ENCODE measurements around the gene MIPOL1.

Gene MIPOL1

GRCh38 chr14:37417151-37417550 is 219.4 kb downstream of the MIPOL1 start:
- no peak overlapping the region for H3K4me3 ChIP-seq (ENCODE audit: low read depth, low read length)
- TF ChIP-seq MYC (IDR thresholded peaks at IDR 0.05; ENCODE audit: low read depth, low read length) (no peak), POLR2A (IDR thresholded peaks at IDR 0.05; ENCODE audit: extremely low read depth, insufficient read length) (no peak), CTCF (IDR thresholded peaks at IDR 0.05; ENCODE audit: low read depth, low read length) (no peak), MAX (IDR thresholded peaks at IDR 0.05; ENCODE audit: low read depth, low read length) (no peak)
- DNase-seq (ENCODE audit: low read depth): no peak

- TF ChIP-seq POLR2A (IDR thresholded peaks at IDR 0.05; ENCODE audit: extremely low read depth, insufficient read length): no peak
- no peak for TF ChIP-seq CTCF (IDR thresholded peaks at IDR 0.05; ENCODE audit: low read depth, low read length)
- TF ChIP-seq MAX (IDR thresholded peaks at IDR 0.05; ENCODE audit: low read depth, low read length): no peak
- no peak for TF ChIP-seq MYC (IDR thresholded peaks at IDR 0.05; ENCODE audit: low read depth, low read length)
- DNase-seq (ENCODE audit: low read depth): no peak
- H3K4me3 ChIP-seq (ENCODE audit: low read depth, low read length): no peak overlapping the region
Measured at GRCh38 chr14:37417833-37418232, 220.1 kb downstream of the MIPOL1 start.

- TF ChIP-seq MAX (IDR thresholded peaks at IDR 0.05; ENCODE audit: low read depth, low read length) (no peak), POLR2A (IDR thresholded peaks at IDR 0.05; ENCODE audit: extremely low read depth, insufficient read length) (no peak), CTCF (IDR thresholded peaks at IDR 0.05; ENCODE audit: low read depth, low read length) (no peak), MYC (IDR thresholded peaks at IDR 0.05; ENCODE audit: low read depth, low read length) (no peak)
- DNase-seq (ENCODE audit: low read depth): no peak
- H3K4me3 ChIP-seq (ENCODE audit: low read depth, low read length): no peak overlapping the region
Measured at GRCh38 chr14:37420622-37421021, 222.9 kb downstream of the MIPOL1 start.

GRCh38 chr14:37422319-37422718 is 224.6 kb downstream of the MIPOL1 start:
- H3K4me3 ChIP-seq (ENCODE audit: low read depth, low read length): no peak overlapping the region
- TF ChIP-seq MYC (IDR thresholded peaks at IDR 0.05; ENCODE audit: low read depth, low read length) (no peak), MAX (IDR thresholded peaks at IDR 0.05; ENCODE audit: low read depth, low read length) (no peak), CTCF (IDR thresholded peaks at IDR 0.05; ENCODE audit: low read depth, low read length) (no peak), POLR2A (IDR thresholded peaks at IDR 0.05; ENCODE audit: extremely low read depth, insufficient read length) (no peak)
- no peak for DNase-seq (ENCODE audit: low read depth)

- H3K4me3 ChIP-seq (ENCODE audit: low read depth, low read length): no peak overlapping the region
- TF ChIP-seq MAX (IDR thresholded peaks at IDR 0.05; ENCODE audit: low read depth, low read length) (no peak), MYC (IDR thresholded peaks at IDR 0.05; ENCODE audit: low read depth, low read length) (no peak), POLR2A (IDR thresholded peaks at IDR 0.05; ENCODE audit: extremely low read depth, insufficient read length) (no peak), CTCF (IDR thresholded peaks at IDR 0.05; ENCODE audit: low read depth, low read length) (no peak)
- no peak for DNase-seq (ENCODE audit: low read depth)
Measured at GRCh38 chr14:37422748-37423147, 225.0 kb downstream of the MIPOL1 start.

GRCh38 chr14:37428954-37429353 is 231.2 kb downstream of the MIPOL1 start:
- DNase-seq (ENCODE audit: low read depth): no peak
- TF ChIP-seq MYC (IDR thresholded peaks at IDR 0.05; ENCODE audit: low read depth, low read length): no peak
- no peak for TF ChIP-seq POLR2A (IDR thresholded peaks at IDR 0.05; ENCODE audit: extremely low read depth, insufficient read length)
- no peak for TF ChIP-seq MAX (IDR thresholded peaks at IDR 0.05; ENCODE audit: low read depth, low read length)
- TF ChIP-seq CTCF (IDR thresholded peaks at IDR 0.05; ENCODE audit: low read depth, low read length): no peak
- no peak overlapping the region for H3K4me3 ChIP-seq (ENCODE audit: low read depth, low read length)
